Esophagus squamous epithelium (tissue), 5 donors: ENCODE results near the gene ROBO3. TPM values are rescaled to one million over a fixed set of nuclear protein-coding genes. Genes with fewer than 3 reads are reported as not detected.

ENCODE experiments used
- DNase-seq: peaks from one replicate; lab custom pipeline; 2025; lab: John Stamatoyannopoulos, UW
- H3K27ac ChIP-seq, 4 donors: fragments of 200-600 bp; sonication (generic); one replicate each; pipeline ENCODE4 v1.5.1; 2016 to 2019; ENCODE audit warnings: mild to moderate bottlenecking in 1 of 4
- H3K27me3 ChIP-seq, 4 donors: fragments of 200-600 bp; sonication (generic); 1 replicate in 3 of 4; 2 replicates in 1 of 4; pipeline versions ENCODE4 v1.5.1 to v1.6.0; 2017 to 2021; ENCODE audit warnings: antibody characterized with exemption in 1 of 4
- H3K36me3 ChIP-seq, 3 donors: fragments of 200-600 bp; sonication (generic); one replicate each; pipeline ENCODE4 v1.5.1; 2016 to 2019
- H3K4me1 ChIP-seq, 3 donors: fragments of 200-600 bp; sonication (generic); one replicate each; pipeline ENCODE4 v1.5.1; 2017 to 2019
- H3K4me3 ChIP-seq, 4 donors: fragments of 200-600 bp; sonication (generic); 1 replicate in 3 of 4; 2 replicates in 1 of 4; pipeline ENCODE4 v1.5.1; 2016 to 2019; ENCODE audit warnings: mild to moderate bottlenecking in 2 of 4, moderate library complexity in 1 of 4
- H3K9me3 ChIP-seq, 3 donors: fragments of 200-600 bp; sonication (generic); one replicate each; pipeline ENCODE4 v1.5.1; 2016 to 2019
- POLR2A ChIP-seq, 4 donors: fragments of 450-650 bp; IDR thresholded peaks; one replicate each; pipeline ENCODE4 v1.6.1; 2017; ENCODE audit warnings: antibody characterized with exemption in 4 of 4, mild to moderate bottlenecking in 4 of 4, moderate library complexity in 3 of 4
- WGBS, 2 donors: methylation state at CpG; one replicate each; pipeline ENCODE4 v1.1.5; 2018; 5-methylcytosine and 5-hydroxymethylcytosine counted together
- intact Hi-C: fragments of 100-400 bp; cut with DNase I; formaldehyde crosslinking; loops from one replicate; pipeline ENCODE4 v1.15.0; 2022
- total RNA-seq, 4 donors: library from RNA; depleted of rRNA; stranded (reverse); fragments of >200 nt; gene quantifications; one replicate each; pipeline ENCODE4 v1.1.0, GENCODE V29; 2016
- TF ChIP-seq, protein P1 (sequence below), 6 experiments: fragments of 450-650 bp in 4 of 6; fragments of 200-600 bp in 2 of 6; sonication (generic) in 2 of 6; IDR thresholded peaks; one replicate each; pipeline ENCODE4 v1.5.1; 2016 to 2019; ENCODE audit warnings: antibody characterized with exemption in 6 of 6, mild to moderate bottlenecking in 4 of 6, moderate library complexity in 4 of 6
- donor health status: DM: yes; HTN: yes; CAD: no.

The ROBO3 gene
- total RNA-seq, 4 donors from 2014 or later, result 1.8 to 12.4 (median 3.8) TPM

DNA sequence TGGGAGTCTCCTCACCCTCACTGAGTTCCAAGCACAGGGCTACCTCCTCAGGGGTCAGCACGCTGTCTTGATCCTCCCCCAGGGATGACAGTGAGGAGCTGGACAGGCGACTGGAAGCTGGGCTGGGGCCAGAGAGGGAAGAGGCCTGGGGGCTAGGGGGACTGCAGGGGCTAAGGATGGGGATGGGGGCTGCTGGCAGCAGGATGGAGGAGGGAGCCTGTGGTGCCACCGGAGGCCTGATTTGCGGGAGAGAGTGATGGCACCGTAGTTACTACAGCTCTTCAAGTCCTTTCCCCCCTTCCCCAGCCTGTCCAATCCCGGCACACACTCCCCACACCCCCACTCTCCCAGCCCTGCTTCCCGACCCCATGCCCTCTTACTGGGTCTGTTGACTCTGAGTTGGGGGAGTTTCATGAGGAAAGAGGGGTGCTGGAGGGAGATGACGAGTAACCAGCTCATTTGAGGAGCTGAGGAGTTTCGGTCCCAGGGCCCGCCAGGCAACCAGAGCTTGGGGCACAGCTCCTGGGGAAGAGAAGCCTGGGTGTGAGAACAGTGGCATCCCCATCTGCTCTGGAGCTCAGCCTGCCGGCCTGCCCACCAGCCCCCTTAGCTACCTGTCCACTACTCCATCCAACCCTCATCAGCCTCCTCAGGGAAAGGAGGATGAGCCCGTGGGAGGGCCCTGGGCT, 21.9 kb downstream of the ROBO3 start:
- TF ChIP-seq, protein P1, sequence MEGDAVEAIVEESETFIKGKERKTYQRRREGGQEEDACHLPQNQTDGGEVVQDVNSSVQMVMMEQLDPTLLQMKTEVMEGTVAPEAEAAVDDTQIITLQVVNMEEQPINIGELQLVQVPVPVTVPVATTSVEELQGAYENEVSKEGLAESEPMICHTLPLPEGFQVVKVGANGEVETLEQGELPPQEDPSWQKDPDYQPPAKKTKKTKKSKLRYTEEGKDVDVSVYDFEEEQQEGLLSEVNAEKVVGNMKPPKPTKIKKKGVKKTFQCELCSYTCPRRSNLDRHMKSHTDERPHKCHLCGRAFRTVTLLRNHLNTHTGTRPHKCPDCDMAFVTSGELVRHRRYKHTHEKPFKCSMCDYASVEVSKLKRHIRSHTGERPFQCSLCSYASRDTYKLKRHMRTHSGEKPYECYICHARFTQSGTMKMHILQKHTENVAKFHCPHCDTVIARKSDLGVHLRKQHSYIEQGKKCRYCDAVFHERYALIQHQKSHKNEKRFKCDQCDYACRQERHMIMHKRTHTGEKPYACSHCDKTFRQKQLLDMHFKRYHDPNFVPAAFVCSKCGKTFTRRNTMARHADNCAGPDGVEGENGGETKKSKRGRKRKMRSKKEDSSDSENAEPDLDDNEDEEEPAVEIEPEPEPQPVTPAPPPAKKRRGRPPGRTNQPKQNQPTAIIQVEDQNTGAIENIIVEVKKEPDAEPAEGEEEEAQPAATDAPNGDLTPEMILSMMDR (IDR thresholded peaks at IDR 0.05), result no peak
- TF ChIP-seq POLR2A (IDR thresholded peaks at IDR 0.05), result no peak
- peaks cover 0 to 20% (median 0%) of the 10 kb centered on the region in 4 donors for H3K27me3 ChIP-seq
- 59 to 90% methylated on average over 5 to 10 of the region's 12 CpGs for WGBS, 2 donors
- H3K36me3 ChIP-seq, result no peaks in the 10 kb centered on the region
- intact Hi-C loops, result no loop called here
- DNase-seq, result no peak
- peaks cover 0 to 35% (median 6%) of the 10 kb centered on the region in 3 donors for H3K4me1 ChIP-seq
- no peaks in the 10 kb centered on the region for H3K9me3 ChIP-seq
- H3K4me3 ChIP-seq, result no peak overlapping the region
- H3K27ac ChIP-seq, result no peak overlapping the region

DNA sequence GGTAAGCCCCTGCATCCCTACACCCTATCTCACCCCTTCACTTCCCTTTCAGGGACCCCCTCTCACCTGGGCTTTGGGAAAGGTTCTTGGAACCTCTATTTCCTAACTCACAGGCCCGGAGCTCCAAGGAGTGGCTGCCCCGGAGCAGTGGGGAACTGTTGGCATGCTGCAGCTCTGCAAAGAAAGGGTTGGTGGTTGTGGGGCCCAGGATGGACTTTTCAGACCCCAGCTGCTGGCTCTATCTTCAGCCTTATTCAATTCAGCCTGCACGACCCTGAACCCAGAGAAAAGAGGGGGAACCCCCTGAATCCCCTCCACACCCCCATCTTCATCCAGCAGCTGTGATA, 22.4 kb downstream of the ROBO3 start:
- H3K4me1 ChIP-seq, result peaks cover 0 to 38% (median 6%) of the 10 kb centered on the region in 3 donors
- peaks cover 0 to 20% (median 0%) of the 10 kb centered on the region in 4 donors for H3K27me3 ChIP-seq
- TF ChIP-seq, protein P1 (IDR thresholded peaks at IDR 0.05), result no peak
- TF ChIP-seq POLR2A (IDR thresholded peaks at IDR 0.05), result no peak
- intact Hi-C loops, result no loop called here
- DNase-seq, result no peak
- no peaks in the 10 kb centered on the region for H3K9me3 ChIP-seq
- no peak overlapping the region for H3K27ac ChIP-seq
- WGBS, 2 donors, result 25 to 40% methylated on average over 1 of the region's 3 CpGs
- no peaks in the 10 kb centered on the region for H3K36me3 ChIP-seq
- no peak overlapping the region for H3K4me3 ChIP-seq

DNA sequence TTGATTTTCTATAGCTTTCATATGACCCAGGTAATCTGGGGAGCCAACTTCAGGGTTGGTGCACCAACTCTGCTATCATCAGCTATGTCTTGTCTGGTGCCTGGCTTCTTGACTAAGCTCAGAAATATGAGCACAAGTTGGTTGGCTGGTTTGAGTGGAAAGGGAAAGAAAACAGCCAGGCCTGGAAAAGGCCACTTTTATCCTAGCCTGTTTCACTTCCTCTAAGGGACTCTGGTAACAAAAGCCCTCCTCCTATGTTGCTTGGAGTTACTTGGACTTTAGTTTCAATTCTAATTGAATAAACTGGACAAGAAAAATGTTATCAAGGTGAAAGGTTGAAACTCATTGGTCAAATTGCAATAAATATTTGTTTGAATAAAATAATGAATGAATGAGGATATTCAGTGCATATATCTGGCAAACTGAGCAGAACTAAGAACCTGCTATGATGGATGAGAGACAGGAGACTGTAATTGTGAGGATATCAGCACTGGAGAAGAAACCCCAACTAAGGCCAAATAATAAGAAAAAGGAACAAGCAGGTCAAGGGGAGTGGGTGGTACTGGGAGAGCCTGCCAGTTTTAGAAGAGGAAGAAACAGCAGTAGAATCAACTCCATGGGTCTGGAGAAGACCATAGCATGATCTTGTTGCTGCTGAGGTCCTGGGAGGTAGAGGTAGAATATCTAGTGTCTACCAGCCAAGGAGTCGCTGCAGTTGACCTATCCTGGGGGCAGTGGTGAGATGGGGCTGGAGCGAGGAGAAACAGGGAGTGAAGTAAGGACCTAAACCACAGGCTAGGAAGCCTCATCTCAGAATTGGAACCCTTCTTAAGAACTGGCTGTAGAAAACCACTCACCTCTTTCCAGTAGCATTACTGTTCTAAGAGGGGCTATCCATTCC, 24.2 kb downstream of the ROBO3 start:
- H3K27ac ChIP-seq, result no peak overlapping the region
- intact Hi-C loops, result no loop called here
- H3K36me3 ChIP-seq, result no peaks in the 10 kb centered on the region
- H3K9me3 ChIP-seq, result no peaks in the 10 kb centered on the region
- no peak overlapping the region for H3K4me3 ChIP-seq
- no peak for TF ChIP-seq POLR2A (IDR thresholded peaks at IDR 0.05)
- TF ChIP-seq, protein P1 (IDR thresholded peaks at IDR 0.05), result no peak
- no peak for DNase-seq
- H3K4me1 ChIP-seq, result peaks cover 0 to 44% (median 6%) of the 10 kb centered on the region in 3 donors
- H3K27me3 ChIP-seq, result peaks cover 0 to 20% (median 0%) of the 10 kb centered on the region in 4 donors
- WGBS, 2 donors, result 85 to 89% methylated on average over 2 of the region's 2 CpGs

DNA sequence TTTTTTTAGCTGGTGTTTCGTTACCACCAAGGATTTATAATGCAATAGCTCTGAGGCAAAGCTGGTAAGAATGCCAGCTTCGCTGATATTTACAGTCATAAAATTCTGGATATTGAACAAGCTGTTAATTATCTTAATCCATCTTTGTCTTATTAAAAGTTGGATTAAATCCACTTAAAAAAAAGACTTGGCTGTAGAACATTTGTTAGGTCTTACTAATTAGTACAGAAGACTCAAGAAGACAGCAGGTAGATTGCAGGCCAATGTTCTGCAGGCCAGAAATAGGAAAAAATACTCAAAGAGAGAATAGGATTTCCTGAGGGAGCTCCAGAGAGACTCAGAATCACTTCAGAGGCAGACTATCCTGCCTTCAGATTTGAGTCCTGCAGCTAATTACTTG, 24.9 kb downstream of the ROBO3 start:
- peaks cover 0 to 20% (median 0%) of the 10 kb centered on the region in 4 donors for H3K27me3 ChIP-seq
- H3K36me3 ChIP-seq, result no peaks in the 10 kb centered on the region
- intact Hi-C loops, result no loop called here
- DNase-seq, result no peak
- no peak for TF ChIP-seq POLR2A (IDR thresholded peaks at IDR 0.05)
- TF ChIP-seq, protein P1 (IDR thresholded peaks at IDR 0.05), result no peak
- WGBS, 2 donors, result 90 to 94% methylated on average over 2 of the region's 2 CpGs
- H3K4me1 ChIP-seq, result peaks cover 0 to 51% (median 6%) of the 10 kb centered on the region in 3 donors
- no peak overlapping the region for H3K4me3 ChIP-seq
- H3K27ac ChIP-seq, result no peak overlapping the region
- no peaks in the 10 kb centered on the region for H3K9me3 ChIP-seq
